PC-3 (cell line): Measurements from ENCODE around the gene MAGI2.

Source experiments
- EZH2 ChIP-seq: fragments of 300-600 bp; sonication (generic); IDR thresholded peaks from one replicate; pipeline ENCODE4 v1.6.1; 2017; ENCODE audit warnings: antibody characterized with exemption, mild to moderate bottlenecking, low read length; ENCODE audit not compliant: unreplicated experiment
- EZH2phosphoT487 ChIP-seq: fragments of 300-600 bp; sonication (generic); IDR thresholded peaks from 2 replicates; pipeline ENCODE4 v1.6.1; 2018; ENCODE audit warnings: mild to moderate bottlenecking, antibody characterized with exemption, low read length, borderline replicate concordance
- TF ChIP-seq, protein P1 (sequence below): fragments of 300-600 bp; sonication (generic); conservative IDR thresholded peaks from 2 replicates; pipeline ENCODE4 v1.5.1; 2017; ENCODE audit warnings: antibody characterized with exemption, low read depth, mild to moderate bottlenecking, low read length

DNA sequence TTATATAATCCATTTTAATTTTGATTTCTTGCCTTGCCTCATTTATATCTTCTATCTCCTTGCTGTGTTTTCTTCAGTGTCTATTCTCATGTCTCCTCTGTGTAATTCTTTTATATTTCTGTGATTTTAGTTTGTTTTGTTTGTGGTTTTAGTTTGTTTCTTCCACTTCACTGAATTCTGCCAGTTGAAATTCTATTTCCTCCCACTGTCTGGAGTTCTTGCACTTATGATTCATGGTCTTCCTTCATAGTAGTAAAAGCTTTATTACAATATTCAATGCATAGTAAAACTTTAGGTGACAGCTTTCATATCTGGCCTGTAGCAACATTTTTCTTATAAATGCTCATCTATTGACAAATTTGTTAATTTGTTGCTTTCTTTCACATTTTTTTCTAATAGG is 113.3 kb downstream of the MAGI2 start:
- TF ChIP-seq, protein P1, sequence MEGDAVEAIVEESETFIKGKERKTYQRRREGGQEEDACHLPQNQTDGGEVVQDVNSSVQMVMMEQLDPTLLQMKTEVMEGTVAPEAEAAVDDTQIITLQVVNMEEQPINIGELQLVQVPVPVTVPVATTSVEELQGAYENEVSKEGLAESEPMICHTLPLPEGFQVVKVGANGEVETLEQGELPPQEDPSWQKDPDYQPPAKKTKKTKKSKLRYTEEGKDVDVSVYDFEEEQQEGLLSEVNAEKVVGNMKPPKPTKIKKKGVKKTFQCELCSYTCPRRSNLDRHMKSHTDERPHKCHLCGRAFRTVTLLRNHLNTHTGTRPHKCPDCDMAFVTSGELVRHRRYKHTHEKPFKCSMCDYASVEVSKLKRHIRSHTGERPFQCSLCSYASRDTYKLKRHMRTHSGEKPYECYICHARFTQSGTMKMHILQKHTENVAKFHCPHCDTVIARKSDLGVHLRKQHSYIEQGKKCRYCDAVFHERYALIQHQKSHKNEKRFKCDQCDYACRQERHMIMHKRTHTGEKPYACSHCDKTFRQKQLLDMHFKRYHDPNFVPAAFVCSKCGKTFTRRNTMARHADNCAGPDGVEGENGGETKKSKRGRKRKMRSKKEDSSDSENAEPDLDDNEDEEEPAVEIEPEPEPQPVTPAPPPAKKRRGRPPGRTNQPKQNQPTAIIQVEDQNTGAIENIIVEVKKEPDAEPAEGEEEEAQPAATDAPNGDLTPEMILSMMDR: no peak
- TF ChIP-seq EZH2 (no peak), EZH2phosphoT487 (no peak)
